Fibroblast of skin of abdomen (primary cell): ENCODE measurements around the gene ADCY5.
A peak's percentile ranks its signal among the peaks of the same experiment; 100 is the strongest.

Source experiments
- DNase-seq: peaks from one replicate; pipeline ENCODE4 v3.0.0-alpha.2; 2013

The ADCY5 gene

DNA sequence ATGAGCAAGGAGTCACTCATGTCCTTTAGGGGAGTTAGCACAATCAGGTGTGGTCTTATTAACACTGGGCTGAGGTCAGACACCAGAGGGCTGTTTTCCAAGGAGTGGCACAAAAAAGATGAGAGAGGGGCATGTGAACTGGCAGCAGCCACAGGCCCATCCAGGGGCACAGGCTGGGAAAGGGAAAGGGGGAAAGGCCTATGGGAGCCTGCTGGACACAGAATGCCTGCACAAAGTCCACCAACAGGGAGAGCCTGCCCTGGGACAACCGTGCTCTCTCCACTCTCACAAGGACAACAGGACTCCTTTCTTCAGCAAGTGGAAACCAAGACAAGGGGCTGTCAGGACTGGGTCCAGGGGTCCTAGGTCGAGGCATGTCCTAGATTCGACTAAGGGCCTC is 109.6 kb downstream of the ADCY5 start:
- DNase-seq = no peak

DNA sequence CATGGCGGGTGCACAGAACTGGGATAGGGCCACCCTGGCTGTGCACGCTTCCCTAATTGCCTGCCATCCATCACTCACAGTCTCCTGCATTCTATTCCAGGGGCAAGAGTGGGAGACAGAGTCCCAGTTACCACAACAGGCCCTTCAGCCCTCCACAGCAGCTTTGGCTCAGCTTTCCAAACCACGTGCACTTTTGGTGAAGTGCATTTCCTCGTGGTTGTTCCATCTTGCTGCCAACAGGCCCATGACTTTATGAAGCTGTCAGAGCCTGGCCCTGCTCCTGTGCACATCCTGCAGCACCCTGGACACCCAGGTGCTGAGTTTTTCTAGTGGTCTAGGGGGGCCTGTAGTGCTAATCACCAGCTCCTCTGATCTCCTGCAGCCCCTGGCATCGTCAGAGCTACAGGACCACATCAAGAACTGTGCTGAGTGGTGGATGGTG is 110.2 kb downstream of the ADCY5 start:
- DNase-seq = no peak

GRCh38 chr3:123337948-123338619 is 110.8 kb downstream of the ADCY5 start:
- no peak for DNase-seq

GRCh38 chr3:123337226-123337625 is 111.7 kb downstream of the ADCY5 start:
- no peak for DNase-seq

DNA sequence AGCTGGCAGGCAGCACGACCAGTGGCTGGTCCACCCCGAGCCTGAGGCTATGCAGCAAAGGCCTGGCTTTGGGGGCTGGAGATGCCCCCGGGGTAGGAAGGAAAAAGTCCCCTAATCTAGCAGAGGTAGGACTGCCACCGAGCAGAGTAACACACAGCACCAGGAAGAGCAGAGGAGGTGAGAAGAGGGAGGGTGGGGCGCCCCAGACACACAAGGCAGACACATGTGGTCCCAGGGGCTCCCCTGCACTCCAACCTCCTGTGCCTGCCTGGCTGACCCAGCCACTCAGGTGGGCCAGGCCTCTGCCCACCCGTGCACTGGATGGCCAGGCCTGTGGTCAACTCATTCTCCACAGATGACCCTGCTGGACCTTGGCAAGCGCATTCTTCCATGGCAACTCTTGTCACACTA is 112.4 kb downstream of the ADCY5 start:
- no peak for DNase-seq

GRCh38 chr3:123336001-123336400 is 112.9 kb downstream of the ADCY5 start:
- no peak for DNase-seq

- DNase-seq = no peak
Observed at GRCh38 chr3:123335007-123335670, 113.8 kb downstream of the ADCY5 start.

GRCh38 chr3:123334056-123334455 is 114.8 kb downstream of the ADCY5 start:
- no peak for DNase-seq

DNA sequence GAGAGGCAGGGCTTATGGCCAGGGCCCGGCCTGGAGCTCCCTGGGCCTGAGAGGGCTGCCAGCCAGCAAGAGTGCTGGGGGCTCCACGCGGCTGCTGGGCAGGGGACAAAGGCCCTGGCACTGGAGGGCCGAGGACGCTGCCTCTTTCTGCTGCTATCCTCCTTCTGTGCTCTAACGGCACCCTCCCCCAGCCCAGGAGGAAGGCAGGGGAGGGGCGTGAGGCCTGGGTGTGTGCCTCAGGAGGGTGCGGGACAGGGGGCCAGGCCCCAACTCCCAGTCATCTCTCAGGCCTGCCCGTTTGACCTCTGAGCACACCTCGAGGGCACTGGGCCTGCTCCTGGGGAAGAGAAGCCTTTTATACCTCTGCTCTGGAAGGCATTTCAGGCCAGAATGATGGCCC is 115.5 kb downstream of the ADCY5 start:
- no peak for DNase-seq

DNA sequence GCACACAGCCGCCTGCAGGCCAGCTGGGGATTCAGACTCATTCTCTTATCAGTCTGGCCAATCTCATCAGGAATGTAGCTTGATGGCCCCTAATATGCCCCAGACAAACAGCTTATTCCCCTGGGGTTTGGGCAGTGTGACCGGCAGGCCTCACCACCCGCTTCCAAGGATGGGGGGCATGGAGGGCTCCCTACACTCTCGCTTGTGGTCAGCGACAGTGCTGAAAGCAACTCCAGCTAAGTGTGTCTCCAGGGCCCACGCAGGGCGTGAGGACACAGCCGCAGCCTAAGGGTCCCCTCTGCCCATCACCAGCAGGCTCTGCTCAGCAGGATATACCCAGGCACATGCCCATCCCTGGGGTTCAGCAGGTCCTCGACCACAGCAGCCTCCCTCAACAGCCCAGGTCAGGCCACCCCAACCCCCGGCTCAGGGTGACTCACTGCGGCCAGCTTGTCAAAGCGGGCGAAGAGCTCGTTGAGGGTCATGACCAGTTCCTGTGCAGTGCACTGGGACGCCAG is 116.7 kb downstream of the ADCY5 start:
- DNase-seq = no peak

GRCh38 chr3:123331651-123332050 is 117.2 kb downstream of the ADCY5 start:
- DNase-seq = no peak

- DNase-seq = no peak
Observed at GRCh38 chr3:123331006-123331405, 117.9 kb downstream of the ADCY5 start.

GRCh38 chr3:123330441-123330991 is 118.4 kb downstream of the ADCY5 start:
- no peak for DNase-seq

- DNase-seq = no peak
Observed at GRCh38 chr3:123329636-123330340, 119.1 kb downstream of the ADCY5 start.

DNA sequence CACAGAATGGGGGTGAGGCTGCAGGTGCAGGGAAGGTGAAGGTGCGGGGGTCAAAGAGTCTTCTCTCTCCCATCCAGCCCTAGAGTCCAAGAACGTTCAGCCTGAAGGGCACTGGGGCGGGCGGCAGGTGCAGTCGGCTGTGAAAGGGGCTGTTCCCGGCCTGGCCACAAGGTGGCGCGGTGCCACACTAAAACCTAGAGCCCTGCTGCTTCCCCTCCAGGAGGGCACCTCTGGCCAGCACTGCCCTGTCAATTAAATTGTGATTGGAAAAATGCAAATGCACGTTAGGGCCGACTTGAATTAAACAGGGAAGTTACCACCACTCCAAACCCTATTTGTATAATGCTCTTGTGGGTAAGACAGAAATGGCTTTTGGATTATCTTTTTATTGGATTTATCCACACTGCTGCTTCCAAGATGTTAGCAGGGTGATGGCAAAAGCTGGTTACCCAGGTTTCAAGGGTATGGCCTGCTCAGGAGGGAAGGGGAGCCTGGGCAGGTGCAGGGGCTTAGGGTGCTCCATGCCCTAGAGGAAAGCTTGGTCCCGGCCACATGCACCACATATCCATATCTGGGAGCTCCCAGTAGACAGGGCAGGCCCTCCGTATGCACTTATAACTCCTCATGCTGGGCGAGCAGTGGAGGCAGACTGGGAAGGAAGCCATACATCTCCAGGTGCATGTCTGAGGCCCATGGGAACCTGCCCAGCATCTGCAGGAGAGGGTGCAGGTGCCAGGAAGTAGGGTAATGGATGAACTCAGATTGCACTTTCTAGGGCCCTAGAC is 119.8 kb downstream of the ADCY5 start:
- peak; percentile 39 for DNase-seq

DNA sequence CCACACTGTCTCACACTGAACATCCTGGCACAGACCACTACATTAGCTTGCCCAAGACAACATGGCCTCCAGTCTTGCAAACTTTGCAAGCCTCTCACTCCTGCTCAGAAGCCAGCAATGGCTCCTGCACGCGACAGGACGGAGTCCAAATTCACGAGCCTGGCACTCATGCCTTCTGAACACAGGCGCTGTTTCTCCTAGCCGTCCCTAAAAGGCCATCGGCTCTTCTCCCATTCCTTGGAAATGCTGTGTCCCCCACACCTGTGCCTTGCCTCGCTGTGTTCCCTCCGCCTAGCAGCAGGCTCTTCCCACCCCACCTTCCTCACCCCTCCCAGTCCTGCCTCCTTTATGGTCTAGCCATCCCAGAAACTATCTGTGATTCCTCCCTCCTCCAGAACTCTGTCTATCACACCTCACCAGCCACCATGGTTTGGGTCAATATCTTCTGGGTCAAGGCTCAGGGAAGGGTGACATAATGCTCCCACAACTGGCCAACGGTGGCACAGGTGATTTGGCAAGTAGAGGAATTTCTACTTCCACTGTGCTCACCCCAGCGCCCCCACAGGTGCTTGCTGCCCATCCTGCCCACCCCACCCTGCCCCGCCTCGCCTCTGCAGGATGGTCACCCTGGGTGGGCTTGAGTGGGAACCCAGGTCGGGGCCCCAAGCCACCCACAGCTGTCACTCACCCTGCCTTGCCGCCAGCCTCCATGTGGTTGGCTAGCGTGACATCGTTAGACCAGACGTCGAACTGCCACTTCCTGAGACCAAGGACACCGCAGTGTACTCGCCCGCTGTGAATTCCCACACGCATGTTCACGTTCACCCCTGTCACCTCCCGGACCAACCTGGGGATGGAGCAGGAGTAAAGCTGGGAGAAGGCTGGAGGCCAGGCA is 120.7 kb downstream of the ADCY5 start:
- DNase-seq = no peak

DNA sequence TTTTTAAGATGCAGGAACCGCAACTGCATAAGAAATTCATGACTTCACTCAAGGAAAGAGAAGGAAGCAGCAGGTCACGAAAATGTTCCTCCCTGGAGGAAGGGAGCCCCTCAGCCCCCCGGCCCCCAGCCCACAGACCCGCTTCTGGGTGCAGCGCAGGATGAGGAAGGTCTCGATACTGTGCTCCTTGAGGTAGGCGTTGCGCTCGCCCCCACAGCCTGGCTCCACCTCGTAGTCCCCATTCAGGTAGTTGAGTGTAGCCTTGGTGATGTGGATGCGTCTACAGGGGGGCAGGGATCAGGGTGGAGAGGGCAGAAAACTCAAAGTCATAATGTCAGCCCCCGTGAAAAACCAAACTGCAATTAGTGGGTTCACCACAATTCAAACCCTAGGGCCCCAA is 121.4 kb downstream of the ADCY5 start:
- no peak for DNase-seq

DNA sequence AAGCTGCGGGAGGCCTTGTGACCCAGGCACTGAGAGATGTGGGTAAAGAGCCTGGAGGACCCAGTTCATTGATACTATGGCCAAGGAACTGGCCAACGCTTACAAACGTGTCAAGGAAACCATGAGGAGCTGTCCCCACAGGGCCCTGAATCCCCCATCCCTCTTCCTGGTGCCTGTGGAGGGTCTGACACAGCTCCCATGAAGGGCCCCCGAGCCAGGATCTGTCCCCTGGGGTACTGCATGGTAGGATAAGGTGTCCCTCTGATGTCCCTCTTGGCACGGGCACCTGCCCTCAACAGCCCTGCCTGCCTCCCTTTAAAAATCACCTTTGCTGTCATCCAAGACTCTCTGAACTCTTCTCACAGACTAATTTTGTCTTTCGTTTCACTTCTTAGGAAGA is 122.4 kb downstream of the ADCY5 start:
- DNase-seq = no peak

GRCh38 chr3:123325766-123326256 is 123.1 kb downstream of the ADCY5 start:
- DNase-seq = no peak

DNA sequence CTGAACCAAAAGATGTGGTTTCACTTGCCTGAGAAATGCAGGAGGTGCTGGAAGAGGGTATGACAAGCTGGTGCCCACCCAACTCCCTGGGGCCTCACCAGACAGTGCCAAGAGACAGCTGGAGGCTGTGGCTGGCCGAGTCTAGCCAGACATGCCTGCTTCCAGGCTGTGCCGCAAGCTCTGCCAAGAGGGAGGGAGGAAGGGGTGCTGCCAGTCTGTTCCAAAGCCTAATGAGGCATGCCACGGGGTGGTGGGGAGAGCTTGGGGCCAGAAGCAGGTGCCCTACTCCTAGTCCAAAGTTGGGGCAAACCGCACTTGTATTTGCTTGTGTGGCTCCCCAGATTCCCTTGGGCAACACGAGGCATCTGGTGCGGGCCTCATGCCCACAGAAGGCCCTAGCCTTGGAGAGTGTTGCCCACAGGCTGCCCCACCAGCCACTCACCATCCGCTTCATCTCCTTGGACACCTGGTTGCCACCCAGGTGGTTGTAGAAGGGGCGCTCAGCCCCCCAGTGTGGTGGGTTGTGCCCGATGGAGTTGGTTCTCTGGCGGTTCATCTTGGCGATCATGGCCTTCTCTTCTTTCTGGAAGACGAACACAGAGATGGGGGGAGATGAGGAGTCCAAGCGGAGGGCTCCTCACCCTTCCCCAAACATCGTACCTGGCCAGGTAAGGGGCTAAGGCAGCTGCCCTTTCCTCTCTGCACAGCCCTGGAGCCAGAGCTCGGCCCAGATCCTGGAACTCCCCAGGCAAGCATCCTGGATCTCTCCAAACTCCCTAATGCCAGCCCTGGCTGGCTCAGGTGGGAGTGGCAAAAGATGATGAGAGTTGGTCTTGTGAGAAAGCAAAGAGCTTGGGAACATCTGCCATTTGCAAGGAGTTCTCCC is 123.8 kb downstream of the ADCY5 start:
- DNase-seq = no peak
